WI38 (cell line): ENCODE measurements around the gene CLASP1.

Experiments used
- H3K4me3 ChIP-seq: 2 replicates; pipeline ENCODE4 v1.5.1; 2011; ENCODE audit warnings: low read depth, mild to moderate bottlenecking, control low read depth, low read length
- TF ChIP-seq, protein P1 (sequence below): IDR thresholded peaks from 2 replicates; pipeline ENCODE4 v1.5.1; 2012; ENCODE audit warnings: low read depth, mild to moderate bottlenecking, control low read depth, low read length

Gene CLASP1

DNA sequence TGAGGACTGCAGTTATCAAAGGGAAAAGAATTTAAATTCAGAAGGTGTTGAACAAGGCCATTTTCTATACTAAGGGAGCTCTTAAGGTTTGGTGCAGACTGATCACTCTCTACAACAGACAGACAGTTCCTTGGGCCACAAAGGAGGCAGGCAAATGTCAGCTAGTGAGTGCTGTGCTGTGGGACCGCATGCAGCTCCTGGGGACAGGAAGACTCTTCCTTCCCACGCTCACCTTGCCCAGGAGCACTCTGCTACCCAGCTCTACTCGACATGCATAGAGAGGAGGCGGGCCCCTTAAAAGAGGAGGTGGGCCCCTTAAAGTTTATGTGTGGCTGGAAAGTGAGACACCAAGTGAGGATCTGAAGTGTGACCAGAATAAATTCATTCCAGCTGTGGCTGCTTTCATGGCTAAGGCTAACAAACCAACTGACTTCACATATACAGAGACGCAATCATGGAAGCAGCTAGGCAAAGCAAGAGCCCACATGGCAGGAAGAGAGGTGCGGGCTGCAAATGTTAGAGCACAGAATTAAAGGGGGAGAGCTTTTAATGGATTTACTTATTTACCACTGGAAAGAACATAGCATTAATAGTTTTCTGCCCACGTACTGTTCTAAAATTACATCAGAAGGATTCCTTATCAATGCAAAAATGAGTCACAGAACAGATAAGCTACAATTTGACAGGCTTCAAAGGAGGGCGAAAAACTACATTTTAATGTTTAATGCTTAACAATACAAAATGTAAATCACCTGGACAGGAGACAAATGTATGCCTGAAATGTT, 220.0 kb downstream of the CLASP1 start:
- no peak overlapping the region for H3K4me3 ChIP-seq
- TF ChIP-seq, protein P1, sequence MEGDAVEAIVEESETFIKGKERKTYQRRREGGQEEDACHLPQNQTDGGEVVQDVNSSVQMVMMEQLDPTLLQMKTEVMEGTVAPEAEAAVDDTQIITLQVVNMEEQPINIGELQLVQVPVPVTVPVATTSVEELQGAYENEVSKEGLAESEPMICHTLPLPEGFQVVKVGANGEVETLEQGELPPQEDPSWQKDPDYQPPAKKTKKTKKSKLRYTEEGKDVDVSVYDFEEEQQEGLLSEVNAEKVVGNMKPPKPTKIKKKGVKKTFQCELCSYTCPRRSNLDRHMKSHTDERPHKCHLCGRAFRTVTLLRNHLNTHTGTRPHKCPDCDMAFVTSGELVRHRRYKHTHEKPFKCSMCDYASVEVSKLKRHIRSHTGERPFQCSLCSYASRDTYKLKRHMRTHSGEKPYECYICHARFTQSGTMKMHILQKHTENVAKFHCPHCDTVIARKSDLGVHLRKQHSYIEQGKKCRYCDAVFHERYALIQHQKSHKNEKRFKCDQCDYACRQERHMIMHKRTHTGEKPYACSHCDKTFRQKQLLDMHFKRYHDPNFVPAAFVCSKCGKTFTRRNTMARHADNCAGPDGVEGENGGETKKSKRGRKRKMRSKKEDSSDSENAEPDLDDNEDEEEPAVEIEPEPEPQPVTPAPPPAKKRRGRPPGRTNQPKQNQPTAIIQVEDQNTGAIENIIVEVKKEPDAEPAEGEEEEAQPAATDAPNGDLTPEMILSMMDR: no peak

DNA sequence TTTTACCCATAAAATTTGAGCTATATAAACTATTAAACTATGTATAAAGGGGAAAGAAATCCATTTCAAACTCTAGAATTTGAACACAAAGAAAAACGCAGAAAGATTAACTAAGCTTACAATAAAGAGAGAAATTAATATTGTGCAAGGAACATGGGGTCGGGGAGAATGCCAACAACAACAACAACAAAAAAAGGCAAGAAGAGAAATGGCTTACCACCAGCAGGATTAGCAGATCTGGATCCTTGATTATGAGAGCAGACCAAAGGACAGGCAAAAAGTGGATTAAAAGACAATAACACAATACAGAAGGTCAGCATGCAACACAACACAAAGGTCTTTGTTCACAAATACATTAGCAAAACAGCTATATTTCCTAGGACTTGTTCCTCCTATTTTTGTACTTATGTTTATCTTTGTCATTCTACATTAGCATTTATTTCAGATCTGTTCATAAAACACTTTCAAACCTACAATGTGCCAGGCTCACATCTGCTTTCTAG, 222.0 kb downstream of the CLASP1 start:
- TF ChIP-seq, protein P1: no peak
- no peak overlapping the region for H3K4me3 ChIP-seq

DNA sequence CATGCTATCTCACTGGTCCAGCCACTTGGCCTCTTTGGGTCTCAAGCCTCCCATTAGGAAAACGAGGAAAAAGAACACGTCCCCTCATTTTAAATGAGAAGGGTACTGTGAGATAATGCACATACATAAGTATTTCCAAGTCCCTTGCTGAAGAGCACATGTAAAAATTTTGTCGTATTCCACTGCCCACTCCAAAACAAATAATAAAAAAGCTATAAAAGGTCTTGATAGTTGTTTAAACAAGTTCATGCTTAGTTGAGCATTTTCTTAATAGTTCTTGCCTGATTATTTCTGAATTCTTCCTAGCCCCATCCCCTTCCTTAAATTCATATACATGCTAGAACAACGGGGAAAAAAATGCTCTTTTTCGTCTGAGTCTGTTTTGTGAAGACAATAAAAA, 228.8 kb downstream of the CLASP1 start:
- TF ChIP-seq, protein P1: no peak
- H3K4me3 ChIP-seq: no peak overlapping the region

DNA sequence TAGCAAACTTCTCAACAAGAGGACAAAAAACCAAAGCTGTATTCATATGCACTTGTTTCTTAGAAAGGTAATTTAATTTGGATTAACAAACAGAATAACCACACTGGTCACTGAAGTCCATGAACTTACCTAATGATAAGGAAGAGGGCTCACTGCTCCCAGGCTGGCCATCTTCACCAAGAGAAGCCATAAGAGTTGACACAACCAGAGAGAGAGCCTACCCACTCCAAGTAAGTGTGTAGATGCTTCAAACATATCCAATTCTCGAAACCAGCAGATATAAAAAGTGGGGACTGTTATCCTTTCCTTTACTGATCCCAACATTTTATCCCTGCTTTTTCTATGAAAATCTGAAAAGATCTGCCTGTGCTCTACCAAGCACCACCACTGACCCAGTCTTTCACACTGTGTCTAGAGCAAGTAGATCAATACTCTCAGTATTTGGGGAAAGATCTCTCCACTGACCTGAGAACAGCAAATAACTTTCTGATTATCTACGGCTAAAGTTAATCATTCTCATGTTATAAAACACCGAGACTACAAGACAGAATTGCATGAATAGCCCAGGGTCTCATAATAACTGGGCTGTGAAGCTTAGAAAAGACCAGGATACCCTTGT, 230.1 kb downstream of the CLASP1 start:
- no peak overlapping the region for H3K4me3 ChIP-seq
- TF ChIP-seq, protein P1: no peak

DNA sequence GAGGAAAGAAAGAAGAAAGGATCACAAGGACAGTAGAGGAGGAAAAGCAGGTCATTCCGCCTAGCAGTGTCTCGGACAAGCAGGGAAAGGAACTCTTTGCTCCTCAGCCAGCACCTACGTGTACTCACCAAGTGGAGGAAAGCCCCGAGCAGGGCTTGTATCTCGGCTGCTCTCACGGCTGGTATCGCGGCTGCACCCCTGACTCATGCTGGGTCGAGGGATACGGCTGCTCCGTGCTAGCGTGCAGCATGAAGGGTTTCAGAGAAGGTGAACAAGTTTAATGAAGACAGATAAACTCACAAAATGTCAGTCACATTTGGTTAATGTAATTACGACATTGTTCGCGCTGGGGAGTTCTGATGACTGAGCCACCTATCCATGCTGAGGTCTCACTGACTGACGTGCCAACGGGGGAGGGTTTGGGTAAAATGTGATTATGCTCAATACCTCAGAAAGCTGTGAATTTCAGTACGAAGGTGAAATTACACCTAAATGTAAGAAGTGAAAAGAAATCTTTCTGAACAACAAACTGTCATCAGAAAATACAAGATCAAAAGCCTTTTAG, 230.7 kb downstream of the CLASP1 start:
- TF ChIP-seq, protein P1: no peak
- H3K4me3 ChIP-seq: no peak overlapping the region

DNA sequence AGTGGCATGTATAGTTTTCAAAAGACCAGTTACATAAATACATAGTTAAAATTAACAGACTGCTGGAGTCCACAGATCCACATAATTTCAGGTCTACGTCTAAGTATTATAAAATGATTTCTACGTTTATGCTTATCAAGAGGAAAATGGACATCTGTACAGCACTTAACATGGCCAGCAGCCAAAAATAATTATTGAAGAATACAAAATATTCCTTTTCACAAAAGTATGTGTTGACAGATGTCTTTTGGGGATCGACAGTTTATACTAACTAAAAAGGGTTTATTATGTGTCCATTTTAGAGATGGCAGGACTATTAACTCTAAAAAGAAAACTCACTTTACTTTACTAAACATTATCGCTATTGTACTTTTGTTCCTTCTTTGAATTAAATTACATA, 231.4 kb downstream of the CLASP1 start:
- TF ChIP-seq, protein P1: no peak
- H3K4me3 ChIP-seq: no peak overlapping the region

DNA sequence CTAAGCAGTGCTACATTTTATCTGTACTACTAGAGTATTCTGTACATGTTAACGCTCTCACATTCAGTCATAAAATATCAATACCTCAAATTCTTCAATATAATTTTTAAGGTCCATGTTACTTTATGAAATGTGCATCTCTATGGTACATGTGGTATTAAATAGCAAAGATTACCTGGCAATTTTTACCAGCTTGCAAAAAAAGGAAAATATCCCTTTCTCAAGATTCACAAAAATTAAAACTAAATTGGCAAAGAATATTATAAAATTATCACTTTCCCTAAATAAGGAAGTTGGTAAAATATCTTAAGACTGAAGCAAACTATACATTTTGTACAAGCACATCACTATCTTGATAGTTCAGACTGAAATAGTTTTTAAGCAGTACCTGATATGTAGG, 233.5 kb downstream of the CLASP1 start:
- TF ChIP-seq, protein P1: no peak
- H3K4me3 ChIP-seq: no peak overlapping the region
